Spleen (tissue), 11 donors: ENCODE results near the gene C1orf35. TPM values are rescaled to one million over a fixed set of nuclear protein-coding genes. Genes with fewer than 3 reads are reported as not detected.

ENCODE experiments used
- DNase-seq: peaks from one replicate; pipeline ENCODE4 v3.0.0-alpha.2; 2020
- H3K27ac ChIP-seq, 8 donors: fragments of 200-600 bp; sonication (generic) in 7 of 8; 1 replicate in 4 of 8; 2 replicates in 4 of 8; pipeline versions ENCODE4 v1.5.0 to v1.8.0; 2016 to 2021; ENCODE audit warnings: inconsistent platforms in 4 of 8, mild to moderate bottlenecking in 4 of 8, moderate library complexity in 1 of 8
- H3K27me3 ChIP-seq, 7 donors: fragments of 200-600 bp; sonication (generic) in 6 of 7; replicated peaks in 1 of 7; 1 replicate in 4 of 7; 2 replicates in 3 of 7; pipeline versions ENCODE4 v1.5.0 to v1.8.0; 2016 to 2021; ENCODE audit warnings: inconsistent platforms in 3 of 7, mild to moderate bottlenecking in 1 of 7
- H3K36me3 ChIP-seq, 6 donors: fragments of 200-600 bp; sonication (generic) in 5 of 6; 1 replicate in 4 of 6; 2 replicates in 2 of 6; pipeline versions ENCODE4 v1.5.0 to v1.8.0; 2016 to 2021; ENCODE audit warnings: inconsistent platforms in 2 of 6
- H3K4me1 ChIP-seq, 6 donors: fragments of 200-600 bp; sonication (generic) in 5 of 6; 1 replicate in 3 of 6; 2 replicates in 3 of 6; pipeline versions ENCODE4 v1.5.0 to v1.8.0; 2016 to 2021; ENCODE audit warnings: inconsistent platforms in 3 of 6
- H3K4me3 ChIP-seq, 8 donors: fragments of 200-600 bp; sonication (generic) in 7 of 8; 1 replicate in 4 of 8; 2 replicates in 4 of 8; pipeline versions ENCODE4 v1.5.0 to v1.8.0; 2016 to 2021; ENCODE audit warnings: inconsistent platforms in 4 of 8, mild to moderate bottlenecking in 4 of 8, moderate library complexity in 2 of 8
- H3K9me3 ChIP-seq, 8 donors: fragments of 200-600 bp; sonication (generic) in 7 of 8; 1 replicate in 4 of 8; 2 replicates in 4 of 8; pipeline versions ENCODE4 v1.5.0 to v1.8.0; 2016 to 2021; ENCODE audit warnings: inconsistent platforms in 4 of 8
- POLR2A ChIP-seq, 3 donors: fragments of 450-650 bp; IDR thresholded peaks; one replicate each; pipeline ENCODE4 v1.5.1; 2017; ENCODE audit warnings: antibody characterized with exemption in 3 of 3, mild to moderate bottlenecking in 1 of 3
- POLR2AphosphoS5 ChIP-seq, 3 donors: sonication (generic); formaldehyde crosslinking; IDR thresholded peaks; one replicate each; pipeline ENCODE4 v1.5.1; 2017; ENCODE audit warnings: antibody characterized with exemption in 3 of 3
- WGBS, 5 donors: extraction: QIAGEN DNeasy Blood & Tissue Kit in 3 of 5; methylation state at CpG; one replicate each; pipeline versions ENCODE4 v1.1.5 to v1.1.7; 2013 to 2018; 5-methylcytosine and 5-hydroxymethylcytosine counted together
- intact Hi-C: fragments of 100-400 bp; cut with DNase I; formaldehyde crosslinking; loops from one replicate; pipeline ENCODE4 v1.15.0; 2023; ENCODE audit warnings: low total_unique reads
- polyA plus RNA-seq, 3 donors: library from polyadenylated mRNA; stranded (reverse); fragments of 200-250 nt; gene quantifications; one replicate each; pipeline ENCODE4 v1.2.1, GENCODE V29; 2013
- total RNA-seq, 7 donors: library from RNA; depleted of rRNA in 3 of 7; stranded (reverse); fragments of >200 nt in 3 of 7; fragmentation: NEBNext Ultra II Directional in 4 of 7; extraction: Animal tissue kit (Norgen Biotek cat#: 25700) in 4 of 7; gene quantifications; one replicate each; pipeline versions ENCODE4 v1.1.0 to v1.2.1, GENCODE V29; 2016 to 2021
- TF ChIP-seq, protein P1 (sequence below), 11 experiments: fragments of 200-600 bp in 7 of 11; fragments of 450-650 bp in 4 of 11; sonication (generic) in 4 of 11; IDR thresholded peaks in 8 of 11; conservative IDR thresholded peaks in 3 of 11; 1 replicate in 7 of 11; 2 replicates in 4 of 11; pipeline versions ENCODE4 v1.4.0 to v1.8.0; 2016 to 2021; ENCODE audit warnings: antibody characterized with exemption in 11 of 11, inconsistent platforms in 4 of 11, mild to moderate bottlenecking in 1 of 11
- donor health status: healthy with polysubstance abuse.
- donor health status: DM: no; HTN: no; CAD: no; lungs with moderate emphysema.
- donor health status: DM: no; HTN: no; CAD: no.
- donor health status: Bipolar disorder and iron deficiency.
- donor health status: healthy.
- donor health status: DM: no; HTN: no; CAD: no.
- donor health status: DM: yes; HTN: yes; CAD: no.

Gene C1orf35
- total and polyA plus RNA-seq, 10 donors, result 7.3 to 23.4 (median 12.5) TPM

DNA sequence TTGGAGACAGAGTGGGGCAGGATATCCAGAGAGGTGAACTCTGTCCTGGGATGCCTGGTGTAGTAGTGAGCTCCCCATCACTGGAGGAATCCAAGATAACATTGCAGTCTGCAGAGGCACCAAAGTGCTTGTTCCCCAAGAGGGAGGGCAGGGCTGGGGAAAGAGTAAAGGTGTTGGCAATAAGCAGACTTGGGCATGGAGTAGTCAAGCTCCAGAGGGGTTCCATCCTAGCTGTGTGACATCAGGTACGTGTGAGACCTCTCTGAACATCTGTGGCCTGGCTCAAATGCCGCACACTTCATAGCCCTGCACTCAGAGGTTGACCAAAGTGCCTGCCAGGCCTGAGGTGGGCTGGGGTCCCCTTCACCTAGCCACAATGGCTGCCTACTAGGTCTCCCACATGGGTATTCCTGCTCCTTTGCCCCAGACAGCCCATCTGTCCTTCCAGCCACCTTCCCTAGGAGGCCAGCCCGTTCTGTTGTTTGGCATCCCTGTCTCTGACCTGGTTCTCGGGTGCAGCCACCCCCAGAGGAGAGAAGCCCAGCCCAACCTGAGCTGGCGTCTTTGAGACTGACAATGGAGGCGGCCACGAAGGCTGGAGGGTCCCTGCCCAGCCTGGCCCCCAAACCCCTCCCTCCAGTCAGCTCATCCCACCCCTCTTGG is 23.4 kb downstream of the C1orf35 start:
- 89 to 100% (median 93%) methylated on average over 6 to 7 of the region's 7 CpGs for WGBS, 5 donors
- peak; percentile 70 for DNase-seq
- H3K9me3 ChIP-seq, result no peaks in the 10 kb centered on the region
- H3K27me3 ChIP-seq, result no peaks in the 10 kb centered on the region
- H3K4me1 ChIP-seq, result peaks cover 14 to 65% (median 40%) of the 10 kb centered on the region in 6 donors
- no peaks in the 10 kb centered on the region for H3K36me3 ChIP-seq
- intact Hi-C loops, result no loop called here
- H3K4me3 ChIP-seq, result no peak overlapping the region
- no peak overlapping the region for H3K27ac ChIP-seq
- TF ChIP-seq, protein P1, sequence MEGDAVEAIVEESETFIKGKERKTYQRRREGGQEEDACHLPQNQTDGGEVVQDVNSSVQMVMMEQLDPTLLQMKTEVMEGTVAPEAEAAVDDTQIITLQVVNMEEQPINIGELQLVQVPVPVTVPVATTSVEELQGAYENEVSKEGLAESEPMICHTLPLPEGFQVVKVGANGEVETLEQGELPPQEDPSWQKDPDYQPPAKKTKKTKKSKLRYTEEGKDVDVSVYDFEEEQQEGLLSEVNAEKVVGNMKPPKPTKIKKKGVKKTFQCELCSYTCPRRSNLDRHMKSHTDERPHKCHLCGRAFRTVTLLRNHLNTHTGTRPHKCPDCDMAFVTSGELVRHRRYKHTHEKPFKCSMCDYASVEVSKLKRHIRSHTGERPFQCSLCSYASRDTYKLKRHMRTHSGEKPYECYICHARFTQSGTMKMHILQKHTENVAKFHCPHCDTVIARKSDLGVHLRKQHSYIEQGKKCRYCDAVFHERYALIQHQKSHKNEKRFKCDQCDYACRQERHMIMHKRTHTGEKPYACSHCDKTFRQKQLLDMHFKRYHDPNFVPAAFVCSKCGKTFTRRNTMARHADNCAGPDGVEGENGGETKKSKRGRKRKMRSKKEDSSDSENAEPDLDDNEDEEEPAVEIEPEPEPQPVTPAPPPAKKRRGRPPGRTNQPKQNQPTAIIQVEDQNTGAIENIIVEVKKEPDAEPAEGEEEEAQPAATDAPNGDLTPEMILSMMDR (IDR thresholded peaks at IDR 0.05 in 8 of 11, conservative IDR thresholded peaks at IDR 0.05 in 3 of 11), result no peak
- TF ChIP-seq POLR2A (IDR thresholded peaks at IDR 0.05) (no peak), POLR2AphosphoS5 (IDR thresholded peaks at IDR 0.05) (no peak)

DNA sequence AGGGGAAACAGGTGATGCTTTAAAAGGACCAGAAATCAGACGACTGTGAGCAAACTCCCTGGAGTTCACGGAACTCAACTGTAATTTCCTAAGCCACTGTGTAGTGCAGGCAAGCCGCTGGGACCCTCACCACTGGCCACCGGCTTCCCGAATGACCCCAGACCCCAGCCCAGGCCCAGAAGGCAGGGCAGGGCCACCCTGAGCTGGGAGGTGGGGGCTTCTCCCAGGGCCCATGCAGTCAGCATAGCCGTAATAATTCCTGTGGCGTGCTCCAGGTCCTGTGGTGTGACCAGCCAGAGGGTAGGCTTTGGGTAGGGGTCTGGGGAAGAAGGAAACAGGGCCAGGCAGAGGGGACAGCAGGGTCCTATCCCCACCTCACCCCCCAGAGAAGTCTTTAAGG is 24.1 kb downstream of the C1orf35 start:
- TF ChIP-seq, protein P1 (IDR thresholded peaks at IDR 0.05 in 8 of 11, conservative IDR thresholded peaks at IDR 0.05 in 3 of 11), result no peak
- TF ChIP-seq POLR2A (IDR thresholded peaks at IDR 0.05) (no peak), POLR2AphosphoS5 (IDR thresholded peaks at IDR 0.05) (no peak)
- H3K36me3 ChIP-seq, result no peaks in the 10 kb centered on the region
- H3K4me3 ChIP-seq, result no peak overlapping the region
- no peak overlapping the region for H3K27ac ChIP-seq
- intact Hi-C loops, result no loop called here
- DNase-seq, result peak; percentile 63
- H3K4me1 ChIP-seq, result peaks cover 7 to 58% (median 33%) of the 10 kb centered on the region in 6 donors
- 92 to 95% (median 93%) methylated on average over 7 of the region's 7 CpGs for WGBS, 5 donors
- no peaks in the 10 kb centered on the region for H3K27me3 ChIP-seq
- no peaks in the 10 kb centered on the region for H3K9me3 ChIP-seq

DNA sequence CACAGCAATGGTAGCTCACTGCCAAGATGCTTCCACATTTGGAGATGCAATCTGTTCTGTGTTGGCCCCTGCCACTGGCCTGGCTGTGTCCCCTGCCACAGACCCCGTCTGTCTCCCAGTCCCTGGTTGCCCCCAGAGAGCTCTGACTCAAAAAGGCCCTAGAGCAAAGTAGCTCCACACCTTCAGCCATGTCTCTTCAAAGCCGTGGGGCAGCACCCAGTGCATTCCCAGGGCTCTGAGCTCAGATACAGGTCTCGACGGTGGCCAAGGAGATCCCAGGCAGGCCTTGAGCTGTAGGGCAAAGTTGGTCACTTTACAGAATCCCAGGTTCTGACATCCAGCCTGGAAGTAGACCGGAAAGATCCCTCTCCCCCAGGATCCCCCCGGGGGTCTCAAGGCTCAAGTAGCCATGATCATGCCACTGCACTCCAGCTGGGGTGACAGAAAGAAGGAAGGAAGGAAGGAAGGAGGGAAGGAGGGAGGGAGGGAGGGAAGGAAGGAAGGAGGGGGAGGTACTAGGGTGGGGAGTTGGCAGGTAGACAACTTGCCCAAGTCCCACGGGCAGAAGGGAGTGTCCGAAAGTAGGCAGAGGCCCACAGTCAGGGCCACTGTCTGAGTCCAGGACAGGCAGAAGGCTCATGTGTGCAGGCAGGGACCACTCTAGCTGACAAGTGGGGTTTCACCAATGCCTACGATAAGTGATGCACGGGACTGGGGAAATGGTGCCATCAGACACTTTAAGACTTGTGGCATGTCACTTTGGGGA is 25.4 kb downstream of the C1orf35 start:
- no peaks in the 10 kb centered on the region for H3K36me3 ChIP-seq
- 49 to 74% (median 59%) methylated on average over 10 of the region's 10 CpGs for WGBS, 5 donors
- peaks cover 0 to under 1% (median 0%) of the 10 kb centered on the region in 7 donors for H3K27me3 ChIP-seq
- peaks cover 7 to 51% (median 26%) of the 10 kb centered on the region in 6 donors for H3K4me1 ChIP-seq
- no peak overlapping the region for H3K27ac ChIP-seq
- no peak overlapping the region for H3K4me3 ChIP-seq
- H3K9me3 ChIP-seq, result no peaks in the 10 kb centered on the region
- intact Hi-C loops, result no loop called here
- TF ChIP-seq POLR2A (IDR thresholded peaks at IDR 0.05) (no peak), POLR2AphosphoS5 (IDR thresholded peaks at IDR 0.05) (no peak)
- TF ChIP-seq, protein P1 (IDR thresholded peaks at IDR 0.05 in 8 of 11, conservative IDR thresholded peaks at IDR 0.05 in 3 of 11), result no peak
- DNase-seq, result no peak

DNA sequence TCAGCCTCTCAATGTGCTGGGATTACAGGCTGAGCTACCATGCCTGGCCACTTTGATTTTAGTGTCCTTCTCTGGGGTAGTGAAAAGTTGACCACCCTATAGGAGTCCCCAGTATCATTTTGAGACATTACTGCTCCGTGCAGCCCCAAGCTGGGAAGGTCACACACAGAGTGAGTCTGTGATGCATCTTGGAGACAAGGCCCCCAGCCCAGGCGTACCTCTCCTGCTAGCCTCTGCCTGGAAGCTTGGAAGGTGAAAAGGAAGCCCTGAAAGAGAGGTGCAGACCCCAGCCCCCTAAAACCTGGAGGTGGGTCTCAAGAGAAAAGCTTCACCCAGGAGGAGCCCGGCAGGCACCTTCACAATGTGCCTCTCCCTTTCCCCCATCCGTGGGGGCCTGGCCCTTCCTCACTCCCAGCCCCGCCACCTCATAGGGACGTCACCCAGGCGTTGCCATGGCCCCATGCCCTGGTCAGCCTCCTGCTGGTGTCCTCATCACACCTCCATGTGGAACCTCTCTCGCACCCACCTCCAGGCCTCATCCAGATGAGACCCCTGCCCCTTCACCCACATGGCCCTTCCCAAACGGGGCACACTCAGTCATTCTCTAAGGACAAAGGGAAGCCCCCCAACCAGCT is 26.2 kb downstream of the C1orf35 start:
- Histone ChIP-seq H3K27ac (no peak overlapping the region), H3K36me3 (no peaks in the 10 kb centered on the region), H3K27me3 (peaks cover 0 to 5% (median 0%) of the 10 kb centered on the region in 7 donors), H3K4me3 (no peak overlapping the region), H3K9me3 (no peaks in the 10 kb centered on the region), H3K4me1 (peaks cover 7 to 49% (median 25%) of the 10 kb centered on the region in 6 donors)
- TF ChIP-seq POLR2AphosphoS5 (IDR thresholded peaks at IDR 0.05), result no peak
- TF ChIP-seq, protein P1 (IDR thresholded peaks at IDR 0.05 in 8 of 11, conservative IDR thresholded peaks at IDR 0.05 in 3 of 11), result no peak
- intact Hi-C loops, result no loop called here
- 74 to 89% (median 82%) methylated on average over 9 of the region's 9 CpGs for WGBS, 5 donors
- DNase-seq, result no peak
